GM23338 (cell line): Measurements from ENCODE around the gene TMC3.

Experiments used
- CTCF ChIP-seq, 2 experiments: fragments of 200-600 bp in 1 of 2; sonication (generic) in 1 of 2; conservative IDR thresholded peaks; 2 replicates each; pipeline versions ENCODE4 v1.5.1 to v1.6.1; 2016 to 2017; ENCODE audit warnings: antibody characterized with exemption in 2 of 2, low read depth in 2 of 2, mild to moderate bottlenecking in 2 of 2, moderate library complexity in 1 of 2
- POLR2AphosphoS5 ChIP-seq: IDR thresholded peaks from 2 replicates; pipeline ENCODE4 v1.6.1; 2016; ENCODE audit warnings: antibody characterized with exemption, low read depth
- TF ChIP-seq, protein P1 (sequence below): IDR thresholded peaks from one replicate; pipeline ENCODE4 v1.6.1; 2018; ENCODE audit warnings: antibody characterized with exemption; ENCODE audit not compliant: unreplicated experiment
- TF ChIP-seq, protein P2 (sequence below): IDR thresholded peaks from 2 replicates; pipeline ENCODE4 v1.6.1; 2016; ENCODE audit warnings: antibody characterized with exemption

GRCh38 chr15:81289910-81290309 is 84.1 kb downstream of the TMC3 start:
- no peak for TF ChIP-seq CTCF (conservative IDR thresholded peaks at IDR 0.05; ENCODE audit: low read depth in 2 of 2)
- TF ChIP-seq, protein P1, sequence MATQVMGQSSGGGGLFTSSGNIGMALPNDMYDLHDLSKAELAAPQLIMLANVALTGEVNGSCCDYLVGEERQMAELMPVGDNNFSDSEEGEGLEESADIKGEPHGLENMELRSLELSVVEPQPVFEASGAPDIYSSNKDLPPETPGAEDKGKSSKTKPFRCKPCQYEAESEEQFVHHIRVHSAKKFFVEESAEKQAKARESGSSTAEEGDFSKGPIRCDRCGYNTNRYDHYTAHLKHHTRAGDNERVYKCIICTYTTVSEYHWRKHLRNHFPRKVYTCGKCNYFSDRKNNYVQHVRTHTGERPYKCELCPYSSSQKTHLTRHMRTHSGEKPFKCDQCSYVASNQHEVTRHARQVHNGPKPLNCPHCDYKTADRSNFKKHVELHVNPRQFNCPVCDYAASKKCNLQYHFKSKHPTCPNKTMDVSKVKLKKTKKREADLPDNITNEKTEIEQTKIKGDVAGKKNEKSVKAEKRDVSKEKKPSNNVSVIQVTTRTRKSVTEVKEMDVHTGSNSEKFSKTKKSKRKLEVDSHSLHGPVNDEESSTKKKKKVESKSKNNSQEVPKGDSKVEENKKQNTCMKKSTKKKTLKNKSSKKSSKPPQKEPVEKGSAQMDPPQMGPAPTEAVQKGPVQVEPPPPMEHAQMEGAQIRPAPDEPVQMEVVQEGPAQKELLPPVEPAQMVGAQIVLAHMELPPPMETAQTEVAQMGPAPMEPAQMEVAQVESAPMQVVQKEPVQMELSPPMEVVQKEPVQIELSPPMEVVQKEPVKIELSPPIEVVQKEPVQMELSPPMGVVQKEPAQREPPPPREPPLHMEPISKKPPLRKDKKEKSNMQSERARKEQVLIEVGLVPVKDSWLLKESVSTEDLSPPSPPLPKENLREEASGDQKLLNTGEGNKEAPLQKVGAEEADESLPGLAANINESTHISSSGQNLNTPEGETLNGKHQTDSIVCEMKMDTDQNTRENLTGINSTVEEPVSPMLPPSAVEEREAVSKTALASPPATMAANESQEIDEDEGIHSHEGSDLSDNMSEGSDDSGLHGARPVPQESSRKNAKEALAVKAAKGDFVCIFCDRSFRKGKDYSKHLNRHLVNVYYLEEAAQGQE, result no peak
- no peak for TF ChIP-seq POLR2AphosphoS5
- TF ChIP-seq, protein P2, sequence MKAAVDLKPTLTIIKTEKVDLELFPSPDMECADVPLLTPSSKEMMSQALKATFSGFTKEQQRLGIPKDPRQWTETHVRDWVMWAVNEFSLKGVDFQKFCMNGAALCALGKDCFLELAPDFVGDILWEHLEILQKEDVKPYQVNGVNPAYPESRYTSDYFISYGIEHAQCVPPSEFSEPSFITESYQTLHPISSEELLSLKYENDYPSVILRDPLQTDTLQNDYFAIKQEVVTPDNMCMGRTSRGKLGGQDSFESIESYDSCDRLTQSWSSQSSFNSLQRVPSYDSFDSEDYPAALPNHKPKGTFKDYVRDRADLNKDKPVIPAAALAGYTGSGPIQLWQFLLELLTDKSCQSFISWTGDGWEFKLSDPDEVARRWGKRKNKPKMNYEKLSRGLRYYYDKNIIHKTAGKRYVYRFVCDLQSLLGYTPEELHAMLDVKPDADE, result no peak
